SK-N-SH (cell line): ENCODE results near the gene TMEM184C. TPM values are rescaled to one million over a fixed set of nuclear protein-coding genes. Genes with fewer than 3 reads are reported as not detected.

ENCODE experiments used
- CTCF ChIA-PET: fragments of 300-600, 350-600 bp; formaldehyde crosslinking; extraction: SDS; loops from one replicate; lab custom pipeline; 2021; lab: Yijun Ruan, JAX
- POLR2A ChIA-PET: fragments of 350-600 bp; sonication (Branson Sonifier 250); formaldehyde crosslinking; extraction: SDS; loops from one replicate; lab custom pipeline; 2020; ENCODE audit warnings: antibody characterized with exemption, inconsistent platforms; lab: Yijun Ruan, JAX
- DNase-seq: peaks from one replicate; pipeline ENCODE4 v3.0.0; 2012
- H2AFZ ChIP-seq: fragments of 200-600 bp; sonication (generic); 2 replicates; pipeline ENCODE4 v1.8.1; 2016; ENCODE audit warnings: antibody characterized with exemption, mild to moderate bottlenecking, low read depth
- H3F3A ChIP-seq: fragments of 200-600 bp; sonication (generic); replicated peaks from 2 replicates; pipeline ENCODE3; 2016; ENCODE audit warnings: antibody characterized with exemption, mild to moderate bottlenecking; ENCODE audit not compliant: insufficient read depth
- H3K27ac ChIP-seq, 2 experiments: fragments of 200-500 bp in 1 of 2; fragments of 200-600 bp in 1 of 2; sonication (Bioruptor generic) in 1 of 2; sonication (generic), shearing (Covaris generic) in 1 of 2; 2 replicates each; pipeline versions ENCODE4 v1.5.1 to v1.6.1; 2014 to 2016; ENCODE audit warnings: low read depth in 2 of 2, inconsistent platforms in 1 of 2, low read length in 1 of 2, mild to moderate bottlenecking in 1 of 2, mixed read lengths in 1 of 2
- H3K27me3 ChIP-seq: fragments of 200-600 bp; sonication (generic), shearing (Covaris generic); 2 replicates; pipeline ENCODE4 v1.6.1; 2016; ENCODE audit warnings: mixed run types; ENCODE audit not compliant: insufficient read depth
- H3K36me3 ChIP-seq, 2 experiments: fragments of 200-500 bp in 1 of 2; fragments of 200-600 bp in 1 of 2; sonication (Bioruptor generic) in 1 of 2; sonication (generic) in 1 of 2; replicated peaks in 1 of 2; 2 replicates each; pipeline versions ENCODE3 to v1.5.1; 2014 to 2016; ENCODE audit warnings: low read length in 1 of 2, mild to moderate bottlenecking in 1 of 2; ENCODE audit not compliant: insufficient read depth in 2 of 2, control insufficient read depth in 1 of 2
- H3K4me1 ChIP-seq, 2 experiments: fragments of 200-500 bp in 1 of 2; fragments of 200-600 bp in 1 of 2; sonication (Bioruptor generic) in 1 of 2; sonication (generic), shearing (Covaris generic) in 1 of 2; 2 replicates each; pipeline versions ENCODE4 v1.5.1 to v1.6.1; 2014 to 2016; ENCODE audit warnings: low read depth in 1 of 2, low read length in 1 of 2, mixed run types in 1 of 2; ENCODE audit not compliant: insufficient read depth in 2 of 2, control insufficient read depth in 1 of 2
- H3K4me2 ChIP-seq: fragments of 200-600 bp; sonication (generic), shearing (Covaris generic); 2 replicates; pipeline ENCODE4 v1.6.1; 2017; ENCODE audit warnings: mixed run types
- H3K4me3 ChIP-seq, 2 experiments: fragments of 200-500 bp in 1 of 2; fragments of 200-600 bp in 1 of 2; sonication (Bioruptor generic) in 1 of 2; sonication (generic), shearing (Covaris generic) in 1 of 2; 2 replicates each; pipeline versions ENCODE4 v1.5.1 to v1.8.1; 2014 to 2016; ENCODE audit warnings: low read depth in 2 of 2, inconsistent platforms in 1 of 2, low read length in 1 of 2, mild to moderate bottlenecking in 1 of 2, mixed read lengths in 1 of 2, moderate library complexity in 1 of 2
- H3K79me2 ChIP-seq: fragments of 200-600 bp; sonication (generic); 2 replicates; pipeline ENCODE4 v1.8.1; 2017; ENCODE audit warnings: mild to moderate bottlenecking; ENCODE audit not compliant: insufficient read depth
- H3K9ac ChIP-seq: fragments of 200-600 bp; sonication (generic); 2 replicates; pipeline ENCODE4 v1.6.1; 2017; ENCODE audit warnings: mixed run types
- H3K9me2 ChIP-seq: fragments of 200-600 bp; sonication (generic); 2 replicates; pipeline ENCODE4 v1.6.1; 2017; ENCODE audit warnings: mixed run types
- H3K9me3 ChIP-seq: fragments of 200-600 bp; sonication (generic); 2 replicates; pipeline ENCODE4 v1.6.1; 2017; ENCODE audit warnings: mixed run types, mild to moderate bottlenecking, moderate library complexity
- H4K20me1 ChIP-seq: fragments of 200-600 bp; sonication (generic); 2 replicates; pipeline ENCODE4 v1.6.1; 2017; ENCODE audit warnings: mild to moderate bottlenecking, mixed run types; ENCODE audit not compliant: insufficient read depth
- CHD2 ChIP-seq: fragments of 150-350 bp; IDR thresholded peaks from 2 replicates; pipeline ENCODE4 v1.6.1; 2018; ENCODE audit warnings: low read length; ENCODE audit not compliant: partially characterized antibody
- CTCF ChIP-seq: fragments of 200-600 bp; sonication (generic); IDR thresholded peaks from 2 replicates; pipeline ENCODE4 v1.6.1; 2017; ENCODE audit warnings: antibody characterized with exemption, mild to moderate bottlenecking, moderate library complexity
- EP300 ChIP-seq, 2 experiments: IDR thresholded peaks; 2 replicates each; pipeline versions ENCODE4 v1.4.0 to v1.6.1; 2012; ENCODE audit warnings: borderline replicate concordance in 1 of 2, low read depth in 1 of 2, low read length in 1 of 2
- FOSL2 ChIP-seq: IDR thresholded peaks from 2 replicates; pipeline ENCODE4 v1.4.0; 2012; ENCODE audit warnings: low read depth, mild to moderate bottlenecking, moderate library complexity, borderline replicate concordance
- GABPA ChIP-seq: IDR thresholded peaks from 2 replicates; pipeline ENCODE4 v1.4.0; 2012; ENCODE audit warnings: low read depth, mild to moderate bottlenecking
- GATA2 ChIP-seq: sonication (generic); formaldehyde crosslinking; IDR thresholded peaks from 2 replicates; pipeline ENCODE4 v1.5.0; 2020; ENCODE audit warnings: mild to moderate bottlenecking, missing genetic modification reagents
- MEF2A ChIP-seq: IDR thresholded peaks from 2 replicates; pipeline ENCODE4 v1.4.0; 2012; ENCODE audit warnings: low read depth, borderline replicate concordance
- REST ChIP-seq: IDR thresholded peaks from 2 replicates; pipeline ENCODE4 v1.6.1; 2012; ENCODE audit warnings: mild to moderate bottlenecking, low read depth, low read length, moderate library complexity
- SIN3A ChIP-seq: IDR thresholded peaks from 2 replicates; pipeline ENCODE4 v1.6.1; 2012; ENCODE audit warnings: low read depth, mild to moderate bottlenecking, low read length, moderate library complexity, borderline replicate concordance
- TCF12 ChIP-seq: IDR thresholded peaks from 2 replicates; pipeline ENCODE4 v1.4.0; 2012
- USF1 ChIP-seq: IDR thresholded peaks from 2 replicates; pipeline ENCODE4 v1.4.0; 2012; ENCODE audit warnings: low read depth, borderline replicate concordance
- YY1 ChIP-seq: IDR thresholded peaks from 2 replicates; pipeline ENCODE4 v1.4.0; 2012; ENCODE audit warnings: low read depth, mild to moderate bottlenecking
- ZBTB33 ChIP-seq: IDR thresholded peaks from 2 replicates; pipeline ENCODE4 v1.4.0; 2012; ENCODE audit warnings: low read depth, borderline replicate concordance
- WGBS: methylation state at CpG from one replicate; pipeline ENCODE4 v1.1.6; 2017; ENCODE audit warnings: low lambda C conversion rate; 5-methylcytosine and 5-hydroxymethylcytosine counted together
- polyA plus RNA-seq, 3 experiments: library from polyadenylated mRNA; depleted of rRNA; stranded (reverse); fragments of >200 nt; gene quantifications; 2 replicates each; pipeline ENCODE4 v1.2.3, GENCODE V29; 2012

Gene TMEM184C
- polyA plus RNA-seq, 1 of the 3 experiments (the other 2 are of a cell fraction) = 17.5 TPM

GRCh38 chr4:147591106-147591505 lies 26.1 kb upstream of the TMEM184C start (continued):
- TF ChIP-seq REST (no peak), TCF12 (no peak), GATA2 (CRISPR knock-in tag) (no peak), FOSL2 (no peak), ZBTB33 (no peak), CTCF (no peak)

- ChIA-PET CTCF (interaction anchor here (1.2 to 6.5 kb wide), 4 partner anchors 75 to 575 kb away, joined by 3 to 40 read pairs (median 6); no protein-coding TSS in a partner anchor), POLR2A (no interaction called here)
Observed at GRCh38 chr4:147594107-147594506, 23.1 kb upstream of the TMEM184C start.

More at GRCh38 chr4:147594107-147594506, 23.1 kb upstream of the TMEM184C start:
- no peak overlapping the region for H3K27ac ChIP-seq
- H3K9me3 ChIP-seq = no peaks in the 10 kb centered on the region
- no peaks in the 10 kb centered on the region for H4K20me1 ChIP-seq
- peaks cover 12 to 18% of the 10 kb centered on the region in 2 experiments; a peak in 3 of 4 replicates for H3K4me1 ChIP-seq
- H3K79me2 ChIP-seq = no peaks in the 10 kb centered on the region
- no peaks in the 10 kb centered on the region for H3K36me3 ChIP-seq
- no peak overlapping the region for H3K4me2 ChIP-seq
- H2AFZ ChIP-seq = no peak overlapping the region
- no peak for DNase-seq
- 81% methylated on average over 5 of the region's 5 CpGs for WGBS
- TF ChIP-seq CHD2 = no peak
- TF ChIP-seq FOSL2 = no peak
- TF ChIP-seq MEF2A = no peak
- no peak for TF ChIP-seq EP300 (IDR thresholded peaks at IDR 0.05; ENCODE audit: borderline replicate concordance in 1 of 2, low read depth in 1 of 2, low read length in 1 of 2)
- TF ChIP-seq GABPA = no peak
- no peak for TF ChIP-seq USF1
- TF ChIP-seq SIN3A = no peak
- TF ChIP-seq YY1 = no peak
- H3K27me3 ChIP-seq = no peaks in the 10 kb centered on the region
- H3K9ac ChIP-seq = no peak overlapping the region
- H3K9me2 ChIP-seq = no peaks in the 10 kb centered on the region
- no peak overlapping the region for H3K4me3 ChIP-seq
- H3F3A ChIP-seq = peaks cover 3% of the 10 kb centered on the region
